Colonic mucosa (tissue), 4 donors: ENCODE data around the gene METTL22. TPM values are rescaled to one million over a fixed set of nuclear protein-coding genes. Genes with fewer than 3 reads are reported as not detected.

ENCODE experiments used
- DNase-seq: peaks from one replicate; pipeline ENCODE4 v3.0.0-alpha.2; 2020
- H3K27ac ChIP-seq: fragments of 200-600 bp; one replicate; pipeline ENCODE4 v1.8.0; 2021
- H3K27me3 ChIP-seq: fragments of 200-600 bp; one replicate; pipeline ENCODE4 v1.8.0; 2021
- H3K36me3 ChIP-seq: fragments of 200-600 bp; one replicate; pipeline ENCODE4 v1.8.0; 2021
- H3K4me1 ChIP-seq: fragments of 200-600 bp; one replicate; pipeline ENCODE4 v1.8.0; 2021; ENCODE audit warnings: mild to moderate bottlenecking
- H3K4me3 ChIP-seq: fragments of 200-600 bp; one replicate; pipeline ENCODE4 v1.8.0; 2021
- H3K9ac ChIP-seq, 2 donors: one replicate each; pipeline ENCODE4 v1.7.0; 2013; ENCODE audit warnings: control low read depth in 2 of 2, low read depth in 2 of 2, low read length in 2 of 2
- H3K9me3 ChIP-seq: fragments of 200-600 bp; one replicate; pipeline ENCODE4 v1.8.0; 2021
- CTCF ChIP-seq: fragments of 200-600 bp; IDR thresholded peaks from one replicate; pipeline ENCODE4 v1.8.0; 2022; ENCODE audit warnings: antibody characterized with exemption, mild to moderate bottlenecking
- intact Hi-C: fragments of 100-400 bp; cut with DNase I; formaldehyde crosslinking; loops from one replicate; pipeline ENCODE4 v1.14.1; 2022
- total RNA-seq, 2 donors: library from RNA; stranded (reverse); fragmentation: NEBNext Ultra II Directional in 1 of 2; extraction: Animal tissue kit (Norgen Biotek cat#: 25700) in 1 of 2; gene quantifications; one replicate each; pipeline ENCODE4 v1.2.1, GENCODE V29; 2021
- donor health status: healthy.
- donor health status: DM: no; HTN: no; CAD: no.
- donor health status: DM: no; HTN: no; CAD: no.

Gene METTL22
- total RNA-seq, 2 donors from 2014 or later = 16.1 to 26.8 TPM

DNA sequence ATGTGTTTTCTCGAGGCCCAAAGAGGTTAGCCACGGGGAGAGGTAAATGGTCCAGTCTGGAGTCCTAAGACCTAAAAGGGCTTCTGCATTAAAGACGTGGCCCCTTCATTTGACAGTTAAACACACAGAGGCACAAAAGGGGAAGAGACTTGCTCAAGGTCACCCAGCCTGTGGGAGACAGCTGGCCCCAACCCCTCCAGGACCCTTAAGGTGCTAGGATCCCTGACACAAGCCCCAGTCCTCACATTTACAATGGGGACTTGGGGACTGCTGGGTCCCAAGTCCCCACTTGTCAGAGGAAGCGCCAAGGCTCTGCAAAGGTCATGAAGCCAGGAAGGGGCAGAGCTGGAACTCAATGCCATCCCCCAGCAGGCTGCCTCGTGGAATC is 54.7 kb downstream of the METTL22 start:
- no peak for TF ChIP-seq CTCF

DNA sequence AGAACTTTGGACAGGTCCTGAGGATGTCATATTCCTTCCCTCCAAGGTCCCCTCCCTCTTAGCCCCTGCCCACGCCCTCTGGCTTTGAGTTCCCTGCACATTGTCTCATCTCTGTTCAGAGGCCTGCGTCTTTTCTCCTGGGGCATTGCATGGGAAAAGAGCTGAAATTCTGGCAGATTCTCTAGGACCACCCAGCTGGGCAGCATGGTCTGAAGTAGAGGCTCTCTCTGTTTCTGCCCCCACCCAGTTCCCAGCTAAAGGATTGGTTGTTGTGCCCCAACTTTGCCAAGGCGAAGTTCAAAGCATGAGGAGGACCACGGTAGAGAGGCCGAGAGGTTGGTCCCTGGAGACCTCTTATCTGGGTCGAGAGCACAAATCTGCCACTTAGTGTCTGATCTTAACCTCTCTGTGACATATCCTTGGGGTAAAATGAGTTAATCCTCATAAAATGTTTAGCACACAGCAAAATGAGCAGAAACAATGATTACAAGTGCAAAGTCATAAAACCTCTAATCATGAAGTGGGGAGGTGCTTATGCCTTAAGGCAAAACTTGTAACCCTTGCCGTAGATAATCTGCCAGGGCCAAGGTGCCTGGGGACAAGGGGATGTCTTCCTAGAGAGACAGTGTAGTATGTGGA is 55.4 kb downstream of the METTL22 start:
- Histone ChIP-seq H3K36me3 (no peaks in the 10 kb centered on the region), H3K9me3 (no peaks in the 10 kb centered on the region)
- intact Hi-C loops = no loop called here

More for the DNA sequence above, 54.7 kb downstream of the METTL22 start:
- Histone ChIP-seq H3K27me3 (no peaks in the 10 kb centered on the region), H3K4me1 (no peaks in the 10 kb centered on the region), H3K9me3 (no peaks in the 10 kb centered on the region), H3K4me3 (no peak overlapping the region), H3K36me3 (no peaks in the 10 kb centered on the region), H3K27ac (no peak overlapping the region), H3K9ac (no peak overlapping the region)
- no peak for DNase-seq
- intact Hi-C loops = no loop called here

GRCh38 chr16:8677481-8677880 is 56.0 kb downstream of the METTL22 start:
- Histone ChIP-seq H3K27ac (no peak overlapping the region), H3K9me3 (no peaks in the 10 kb centered on the region), H3K4me1 (no peaks in the 10 kb centered on the region), H3K4me3 (no peak overlapping the region), H3K36me3 (no peaks in the 10 kb centered on the region), H3K9ac (no peak overlapping the region), H3K27me3 (no peaks in the 10 kb centered on the region)
- DNase-seq = no peak
- intact Hi-C loops = no loop called here
- TF ChIP-seq CTCF = no peak

More for the DNA sequence above, 55.4 kb downstream of the METTL22 start:
- no peak overlapping the region for H3K9ac ChIP-seq
- H3K4me1 ChIP-seq = no peaks in the 10 kb centered on the region
- no peak for DNase-seq
- no peaks in the 10 kb centered on the region for H3K27me3 ChIP-seq
- no peak overlapping the region for H3K4me3 ChIP-seq
- no peak for TF ChIP-seq CTCF
- no peak overlapping the region for H3K27ac ChIP-seq

- Histone ChIP-seq H3K27me3 (no peaks in the 10 kb centered on the region), H3K9me3 (no peaks in the 10 kb centered on the region), H3K4me1 (no peaks in the 10 kb centered on the region), H3K36me3 (no peaks in the 10 kb centered on the region), H3K27ac (no peak overlapping the region), H3K9ac (no peak overlapping the region), H3K4me3 (no peak overlapping the region)
- no peak for TF ChIP-seq CTCF
- DNase-seq = no peak
- intact Hi-C loops = no loop called here
Measured at GRCh38 chr16:8678068-8678927, 56.8 kb downstream of the METTL22 start.

- H3K9me3 ChIP-seq = no peaks in the 10 kb centered on the region
- no peaks in the 10 kb centered on the region for H3K4me1 ChIP-seq
- H3K27me3 ChIP-seq = no peaks in the 10 kb centered on the region
- no peak for DNase-seq
- no peak overlapping the region for H3K9ac ChIP-seq
- no peaks in the 10 kb centered on the region for H3K36me3 ChIP-seq
- TF ChIP-seq CTCF = no peak
- H3K27ac ChIP-seq = no peak overlapping the region
- no peak overlapping the region for H3K4me3 ChIP-seq
- intact Hi-C loops = no loop called here
Measured at GRCh38 chr16:8679151-8679550, 57.7 kb downstream of the METTL22 start.
